ENCODE data around the gene RAPGEF2.

Gene RAPGEF2

DNA sequence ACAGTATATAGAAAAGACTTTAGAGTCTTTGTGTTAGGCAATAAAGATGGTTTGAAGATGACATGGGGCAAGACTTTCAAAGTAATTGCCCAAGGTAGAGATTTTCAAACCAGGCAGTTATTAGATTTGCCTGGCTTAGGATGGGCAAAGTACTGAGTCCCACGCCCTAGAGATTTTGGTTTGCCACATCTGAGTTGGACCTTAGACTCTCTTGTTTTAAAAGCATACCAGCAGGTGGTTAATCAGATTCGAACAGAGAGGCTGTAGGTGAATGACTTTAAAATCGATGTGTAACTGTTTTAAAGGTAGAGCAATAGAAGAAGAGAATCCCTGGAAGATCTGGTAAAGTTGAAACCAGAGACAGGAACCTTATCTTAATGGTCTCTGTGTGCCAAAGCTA, 121.5 kb downstream of the RAPGEF2 start:
- H3K36me3 ChIP-seq (ENCODE audit: low read length), result no peaks in the 10 kb centered on the region
- H3K9me2 ChIP-seq (replicated peaks; ENCODE audit: insufficient read depth, low read length), result no peaks in the 10 kb centered on the region
- TF ChIP-seq EZH2phosphoT487 (conservative IDR thresholded peaks at IDR 0.05; ENCODE audit: low read length), result no peak
- TF ChIP-seq, protein P1, sequence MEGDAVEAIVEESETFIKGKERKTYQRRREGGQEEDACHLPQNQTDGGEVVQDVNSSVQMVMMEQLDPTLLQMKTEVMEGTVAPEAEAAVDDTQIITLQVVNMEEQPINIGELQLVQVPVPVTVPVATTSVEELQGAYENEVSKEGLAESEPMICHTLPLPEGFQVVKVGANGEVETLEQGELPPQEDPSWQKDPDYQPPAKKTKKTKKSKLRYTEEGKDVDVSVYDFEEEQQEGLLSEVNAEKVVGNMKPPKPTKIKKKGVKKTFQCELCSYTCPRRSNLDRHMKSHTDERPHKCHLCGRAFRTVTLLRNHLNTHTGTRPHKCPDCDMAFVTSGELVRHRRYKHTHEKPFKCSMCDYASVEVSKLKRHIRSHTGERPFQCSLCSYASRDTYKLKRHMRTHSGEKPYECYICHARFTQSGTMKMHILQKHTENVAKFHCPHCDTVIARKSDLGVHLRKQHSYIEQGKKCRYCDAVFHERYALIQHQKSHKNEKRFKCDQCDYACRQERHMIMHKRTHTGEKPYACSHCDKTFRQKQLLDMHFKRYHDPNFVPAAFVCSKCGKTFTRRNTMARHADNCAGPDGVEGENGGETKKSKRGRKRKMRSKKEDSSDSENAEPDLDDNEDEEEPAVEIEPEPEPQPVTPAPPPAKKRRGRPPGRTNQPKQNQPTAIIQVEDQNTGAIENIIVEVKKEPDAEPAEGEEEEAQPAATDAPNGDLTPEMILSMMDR (IDR thresholded peaks at IDR 0.05; ENCODE audit: insufficient read depth, low read length, poor library complexity, severe bottlenecking), result no peak
- H3K4me3 ChIP-seq (ENCODE audit: insufficient read depth, low read length, poor library complexity, severe bottlenecking), result no peak overlapping the region
- no peaks in the 10 kb centered on the region for H3K9me3 ChIP-seq (ENCODE audit: insufficient read depth, low read length)
- no peaks in the 10 kb centered on the region for H3F3A ChIP-seq (ENCODE audit: insufficient read depth)
- no peak overlapping the region for H3K9ac ChIP-seq (ENCODE audit: low read length)
- H2AFZ ChIP-seq (ENCODE audit: low read depth, low read length, severe bottlenecking), result no peak overlapping the region
- no peaks in the 10 kb centered on the region for H3K27me3 ChIP-seq (ENCODE audit: low read length)
- no peak overlapping the region for H3K27ac ChIP-seq (ENCODE audit: low read depth, low read length)
- H4K20me1 ChIP-seq (ENCODE audit: low read depth, low read length), result no peaks in the 10 kb centered on the region
- no peaks in the 10 kb centered on the region for H3K79me2 ChIP-seq (ENCODE audit: insufficient read depth, low read length)
- H3K4me2 ChIP-seq (ENCODE audit: low read depth, low read length, poor library complexity, severe bottlenecking), result no peak overlapping the region

- TF ChIP-seq EZH2phosphoT487 (conservative IDR thresholded peaks at IDR 0.05; ENCODE audit: low read length), result no peak
- TF ChIP-seq, protein P1 (IDR thresholded peaks at IDR 0.05; ENCODE audit: insufficient read depth, low read length, poor library complexity, severe bottlenecking), result no peak
- Histone ChIP-seq H3K9ac (ENCODE audit: low read length) (no peak overlapping the region), H3K4me2 (ENCODE audit: low read depth, low read length, poor library complexity, severe bottlenecking) (no peak overlapping the region), H2AFZ (ENCODE audit: low read depth, low read length, severe bottlenecking) (no peak overlapping the region), H3K9me3 (ENCODE audit: insufficient read depth, low read length) (no peaks in the 10 kb centered on the region), H3F3A (ENCODE audit: insufficient read depth) (no peaks in the 10 kb centered on the region), H3K79me2 (ENCODE audit: insufficient read depth, low read length) (no peaks in the 10 kb centered on the region), H3K27me3 (ENCODE audit: low read length) (no peaks in the 10 kb centered on the region), H4K20me1 (ENCODE audit: low read depth, low read length) (no peaks in the 10 kb centered on the region), H3K27ac (ENCODE audit: low read depth, low read length) (no peak overlapping the region), H3K36me3 (ENCODE audit: low read length) (no peaks in the 10 kb centered on the region), H3K9me2 (replicated peaks; ENCODE audit: insufficient read depth, low read length) (no peaks in the 10 kb centered on the region), H3K4me3 (ENCODE audit: insufficient read depth, low read length, poor library complexity, severe bottlenecking) (no peak overlapping the region)
These were observed 124.5 kb downstream of the RAPGEF2 start for GRCh38 chr4:159227378-159227777.

GRCh38 chr4:159227984-159228383, 125.1 kb downstream of the RAPGEF2 start:
- Histone ChIP-seq H3K27me3 (ENCODE audit: low read length) (no peaks in the 10 kb centered on the region), H3K27ac (ENCODE audit: low read depth, low read length) (no peak overlapping the region), H3K9ac (ENCODE audit: low read length) (no peak overlapping the region), H3K4me3 (ENCODE audit: insufficient read depth, low read length, poor library complexity, severe bottlenecking) (no peak overlapping the region), H3K9me3 (ENCODE audit: insufficient read depth, low read length) (no peaks in the 10 kb centered on the region), H4K20me1 (ENCODE audit: low read depth, low read length) (no peaks in the 10 kb centered on the region), H3K36me3 (ENCODE audit: low read length) (no peaks in the 10 kb centered on the region), H3K79me2 (ENCODE audit: insufficient read depth, low read length) (no peaks in the 10 kb centered on the region), H3K9me2 (replicated peaks; ENCODE audit: insufficient read depth, low read length) (no peaks in the 10 kb centered on the region), H2AFZ (ENCODE audit: low read depth, low read length, severe bottlenecking) (no peak overlapping the region), H3F3A (ENCODE audit: insufficient read depth) (no peaks in the 10 kb centered on the region), H3K4me2 (ENCODE audit: low read depth, low read length, poor library complexity, severe bottlenecking) (no peak overlapping the region)
- TF ChIP-seq EZH2phosphoT487 (conservative IDR thresholded peaks at IDR 0.05; ENCODE audit: low read length), result no peak
- TF ChIP-seq, protein P1 (IDR thresholded peaks at IDR 0.05; ENCODE audit: insufficient read depth, low read length, poor library complexity, severe bottlenecking), result no peak
